Astrocyte (in vitro differentiated cells and primary cell): ENCODE measurements around the gene ZNF200.

Experiments used
- CTCF ChIP-seq: IDR thresholded peaks from 2 replicates; pipeline ENCODE4 v1.5.1; 2011; ENCODE audit warnings: low read depth, mild to moderate bottlenecking, inconsistent platforms, low read length, moderate library complexity; ENCODE audit not compliant: insufficient read depth
- EZH2 ChIP-seq: IDR thresholded peaks from 2 replicates; pipeline ENCODE4 v1.6.1; 2012; ENCODE audit warnings: mild to moderate bottlenecking, low read length, inconsistent platforms; ENCODE audit not compliant: insufficient read depth

GRCh38 chr16:3194792-3195191 lies 40.2 kb downstream of the ZNF200 start:
- no peak for TF ChIP-seq CTCF
- TF ChIP-seq EZH2 = no peak
